ENCODE measurements around the gene MYL7.
A peak's percentile ranks its signal among the peaks of the same experiment; 100 is the strongest.

GRCh38 chr7:44123190-44124003 is 17.7 kb downstream of the MYL7 start, which contains the start of gene POLD2:
- TF ChIP-seq ZFYVE20 (CRISPR knock-in tag; IDR thresholded peaks at IDR 0.05; ENCODE audit: borderline replicate concordance, low read depth) = no peak
- peak; percentile 70 for TF ChIP-seq TFDP1 (CRISPR knock-in tag; IDR thresholded peaks at IDR 0.05; ENCODE audit: borderline replicate concordance)
- peak; percentile 52; the same call in 1 of the 2 replicates for TF ChIP-seq ZNF317 (CRISPR knock-in tag; IDR thresholded peaks at IDR 0.05)
- no peak for TF ChIP-seq SRSF1 (optimal IDR thresholded peaks at IDR 0.05; ENCODE audit: low read depth, low read length)
- TF ChIP-seq FOSL1 (CRISPR knock-in tag; IDR thresholded peaks at IDR 0.05; ENCODE audit: borderline replicate concordance) = no peak
